DMS114 treated with DMSO at 0.1 percent for 48 hours (cell line): Measurements from ENCODE around the gene TMEM86B.

Source experiments
- DNase-seq: peaks from one replicate; lab custom pipeline; 2025; ENCODE audit not compliant: unreplicated experiment; lab: John Stamatoyannopoulos, UW

The TMEM86B gene

GRCh38 chr19:55257461-55258420 is 29.2 kb upstream of the TMEM86B start:
- DNase-seq = no peak

GRCh38 chr19:55256562-55257460 is 28.2 kb upstream of the TMEM86B start:
- DNase-seq = no peak

- DNase-seq = no peak
Measured at GRCh38 chr19:55255618-55256423, 27.3 kb upstream of the TMEM86B start.

GRCh38 chr19:55254625-55254977 is 26.0 kb upstream of the TMEM86B start:
- DNase-seq = no peak

- no peak for DNase-seq
Measured at GRCh38 chr19:55253842-55254624, 25.5 kb upstream of the TMEM86B start.

- no peak for DNase-seq
Measured at GRCh38 chr19:55252760-55253663, 24.4 kb upstream of the TMEM86B start.

- DNase-seq = no peak
Measured at GRCh38 chr19:55251341-55252081, 22.9 kb upstream of the TMEM86B start.

- no peak for DNase-seq
Measured at GRCh38 chr19:55250262-55251036, 21.9 kb upstream of the TMEM86B start.

- no peak for DNase-seq
Measured at GRCh38 chr19:55249841-55250240, 21.3 kb upstream of the TMEM86B start.

- no peak for DNase-seq
Measured at GRCh38 chr19:55248704-55249103, 20.1 kb upstream of the TMEM86B start.

- no peak for DNase-seq
Measured at GRCh38 chr19:55248166-55248675, 19.7 kb upstream of the TMEM86B start.

- DNase-seq = no peak
Measured at GRCh38 chr19:55247621-55248099, 19.1 kb upstream of the TMEM86B start.

GRCh38 chr19:55246462-55247451 is 18.2 kb upstream of the TMEM86B start:
- DNase-seq = no peak

- no peak for DNase-seq
Measured at GRCh38 chr19:55245236-55245904, 16.8 kb upstream of the TMEM86B start.

- no peak for DNase-seq
Measured at GRCh38 chr19:55244004-55244680, 15.6 kb upstream of the TMEM86B start.
